BLaER1 (cell line): ENCODE measurements around the gene WFDC1.
"Not testable (repeated sequence)": the region's sequence is repeated elsewhere in the genome, so short reads cannot be mapped to it uniquely, and the experiment has no call there.

Experiments used
- H3K27ac ChIP-seq: shearing (Covaris generic); formaldehyde crosslinking; 2 replicates; pipeline ENCODE4 v1.8.1; 2022
- H3K27me3 ChIP-seq: shearing (Covaris generic); formaldehyde crosslinking; 2 replicates; pipeline ENCODE4 v1.8.1; 2022
- H3K36me3 ChIP-seq: shearing (Covaris generic); formaldehyde crosslinking; 2 replicates; pipeline ENCODE4 v1.8.1; 2022
- H3K4me1 ChIP-seq: shearing (Covaris generic); formaldehyde crosslinking; 2 replicates; pipeline ENCODE4 v1.8.1; 2022
- H3K4me2 ChIP-seq: shearing (Covaris generic); formaldehyde crosslinking; 2 replicates; pipeline ENCODE4 v1.8.1; 2022
- H3K4me3 ChIP-seq: shearing (Covaris generic); formaldehyde crosslinking; 2 replicates; pipeline ENCODE4 v1.8.1; 2022
- H3K9ac ChIP-seq: shearing (Covaris generic); formaldehyde crosslinking; 2 replicates; pipeline ENCODE4 v1.8.1; 2022
- H3K9me3 ChIP-seq: shearing (Covaris generic); formaldehyde crosslinking; 2 replicates; pipeline ENCODE4 v1.8.1; 2022
- H4K20me1 ChIP-seq: shearing (Covaris generic); formaldehyde crosslinking; 2 replicates; pipeline ENCODE4 v1.8.1; 2022
- Cebpa-rat ChIP-seq: shearing (Covaris generic); IDR thresholded peaks from 2 replicates; pipeline ENCODE4 v1.8.1; 2022

WFDC1 gene

GRCh38 chr16:84332975-84333684 is 38.5 kb downstream of the WFDC1 start:
- peaks cover 24% of the 10 kb centered on the region for H3K9me3 ChIP-seq
- no peaks in the 10 kb centered on the region for H3K27me3 ChIP-seq
- no peak overlapping the region for H3K27ac ChIP-seq
- H3K4me2 ChIP-seq: no peak overlapping the region
- TF ChIP-seq Cebpa-rat: no peak
- H3K4me1 ChIP-seq: peaks cover 5% of the 10 kb centered on the region; the same call in 1 of the 2 replicates
- no peak overlapping the region for H3K9ac ChIP-seq
- no peaks in the 10 kb centered on the region for H4K20me1 ChIP-seq
- no peak overlapping the region for H3K4me3 ChIP-seq
- no peaks in the 10 kb centered on the region for H3K36me3 ChIP-seq

- Histone ChIP-seq H3K9ac (no peak overlapping the region), H3K4me3 (no peak overlapping the region), H3K9me3 (peaks cover 24% of the 10 kb centered on the region), H4K20me1 (no peaks in the 10 kb centered on the region), H3K27ac (no peak overlapping the region), H3K4me2 (no peak overlapping the region), H3K36me3 (no peaks in the 10 kb centered on the region), H3K27me3 (no peaks in the 10 kb centered on the region), H3K4me1 (peaks cover 5% of the 10 kb centered on the region; the same call in 1 of the 2 replicates)
- TF ChIP-seq Cebpa-rat: no peak
These were observed 39.4 kb downstream of the WFDC1 start for GRCh38 chr16:84334058-84334457.

GRCh38 chr16:84334482-84334881 is 39.8 kb downstream of the WFDC1 start:
- H3K9ac ChIP-seq: no peak overlapping the region
- H3K4me1 ChIP-seq: peaks cover 5% of the 10 kb centered on the region; the same call in 1 of the 2 replicates
- H3K4me3 ChIP-seq: no peak overlapping the region
- no peak overlapping the region for H3K4me2 ChIP-seq
- H4K20me1 ChIP-seq: no peaks in the 10 kb centered on the region
- H3K36me3 ChIP-seq: no peaks in the 10 kb centered on the region
- H3K9me3 ChIP-seq: peaks cover 24% of the 10 kb centered on the region
- no peak overlapping the region for H3K27ac ChIP-seq
- no peak for TF ChIP-seq Cebpa-rat
- no peaks in the 10 kb centered on the region for H3K27me3 ChIP-seq

GRCh38 chr16:84337236-84337635 is 42.6 kb downstream of the WFDC1 start:
- H3K27ac ChIP-seq, H4K20me1 ChIP-seq, H3K4me3 ChIP-seq, H3K36me3 ChIP-seq, H3K4me2 ChIP-seq, H3K9ac ChIP-seq, H3K27me3 ChIP-seq, H3K4me1 ChIP-seq: not testable (repeated sequence)
- H3K9me3 ChIP-seq: peaks cover 24% of the 10 kb centered on the region

GRCh38 chr16:84339311-84339710 is 44.6 kb downstream of the WFDC1 start:
- H3K27me3 ChIP-seq: no peaks in the 10 kb centered on the region
- no peaks in the 10 kb centered on the region for H4K20me1 ChIP-seq
- no peak overlapping the region for H3K27ac ChIP-seq
- H3K9me3 ChIP-seq: peaks cover 24% of the 10 kb centered on the region
- no peaks in the 10 kb centered on the region for H3K36me3 ChIP-seq
- no peak overlapping the region for H3K4me3 ChIP-seq
- no peak overlapping the region for H3K4me2 ChIP-seq
- no peak overlapping the region for H3K9ac ChIP-seq
- no peak for TF ChIP-seq Cebpa-rat
- H3K4me1 ChIP-seq: no peaks in the 10 kb centered on the region

- Histone ChIP-seq H3K27me3 (no peaks in the 10 kb centered on the region), H3K27ac (no peak overlapping the region), H3K36me3 (no peaks in the 10 kb centered on the region), H3K9ac (no peak overlapping the region), H3K4me1 (no peaks in the 10 kb centered on the region), H3K4me2 (no peak overlapping the region), H3K9me3 (peaks cover 24% of the 10 kb centered on the region), H4K20me1 (no peaks in the 10 kb centered on the region), H3K4me3 (no peak overlapping the region)
- TF ChIP-seq Cebpa-rat: no peak
These were observed 45.1 kb downstream of the WFDC1 start for GRCh38 chr16:84339766-84340165.

- no peaks in the 10 kb centered on the region for H4K20me1 ChIP-seq
- peaks cover 24% of the 10 kb centered on the region for H3K9me3 ChIP-seq
- H3K4me2 ChIP-seq: no peak overlapping the region
- no peaks in the 10 kb centered on the region for H3K36me3 ChIP-seq
- H3K27ac ChIP-seq: no peak overlapping the region
- H3K4me1 ChIP-seq: no peaks in the 10 kb centered on the region
- no peak overlapping the region for H3K9ac ChIP-seq
- no peak overlapping the region for H3K4me3 ChIP-seq
- TF ChIP-seq Cebpa-rat: no peak
- no peaks in the 10 kb centered on the region for H3K27me3 ChIP-seq
These were observed 45.8 kb downstream of the WFDC1 start for GRCh38 chr16:84340325-84341040.

- no peaks in the 10 kb centered on the region for H4K20me1 ChIP-seq
- no peak for TF ChIP-seq Cebpa-rat
- no peaks in the 10 kb centered on the region for H3K27me3 ChIP-seq
- H3K4me2 ChIP-seq: no peak overlapping the region
- H3K4me3 ChIP-seq: no peak overlapping the region
- no peaks in the 10 kb centered on the region for H3K36me3 ChIP-seq
- H3K9ac ChIP-seq: no peak overlapping the region
- H3K27ac ChIP-seq: no peak overlapping the region
- peaks cover 14% of the 10 kb centered on the region for H3K9me3 ChIP-seq
- no peaks in the 10 kb centered on the region for H3K4me1 ChIP-seq
These were observed 47.0 kb downstream of the WFDC1 start for GRCh38 chr16:84341528-84342295.

GRCh38 chr16:84343800-84344199 is 49.1 kb downstream of the WFDC1 start:
- H3K4me2 ChIP-seq, H3K27me3 ChIP-seq, H3K4me3 ChIP-seq, H3K9ac ChIP-seq, H3K9me3 ChIP-seq, H3K36me3 ChIP-seq, H4K20me1 ChIP-seq, H3K4me1 ChIP-seq, H3K27ac ChIP-seq: not testable (repeated sequence)

- Histone ChIP-seq H3K36me3 (no peaks in the 10 kb centered on the region), H3K27me3 (no peaks in the 10 kb centered on the region), H3K27ac (no peak overlapping the region), H3K4me2 (no peak overlapping the region), H3K9ac (no peak overlapping the region), H3K4me3 (no peak overlapping the region), H3K4me1 (peaks cover 9% of the 10 kb centered on the region), H4K20me1 (no peaks in the 10 kb centered on the region), H3K9me3 (no peaks in the 10 kb centered on the region)
- no peak for TF ChIP-seq Cebpa-rat
These were observed 50.1 kb downstream of the WFDC1 start for GRCh38 chr16:84344781-84345180.
